ENCODE measurements around the gene CLCA1.

Gene CLCA1

GRCh38 chr1:86503406-86504136 lies 34.8 kb downstream of the CLCA1 start:
- no peak for DNase-seq (ENCODE audit: low spot score)

- no peak for DNase-seq (ENCODE audit: low spot score)
These were observed 35.4 kb downstream of the CLCA1 start for GRCh38 chr1:86504137-86504479.

- DNase-seq (ENCODE audit: low spot score) = no peak
These were observed 36.3 kb downstream of the CLCA1 start for GRCh38 chr1:86504895-86505563.

GRCh38 chr1:86505564-86505902 lies 36.8 kb downstream of the CLCA1 start:
- no peak for DNase-seq (ENCODE audit: low spot score)

- no peak for DNase-seq (ENCODE audit: low spot score)
These were observed 39.3 kb downstream of the CLCA1 start for GRCh38 chr1:86507935-86508582.

GRCh38 chr1:86508583-86508969 lies 39.8 kb downstream of the CLCA1 start:
- no peak for DNase-seq (ENCODE audit: low spot score)

- DNase-seq (ENCODE audit: low spot score) = no peak
These were observed 46.9 kb downstream of the CLCA1 start for GRCh38 chr1:86515597-86515996.

- no peak for DNase-seq (ENCODE audit: low spot score)
These were observed 47.6 kb downstream of the CLCA1 start for GRCh38 chr1:86516335-86516734.

GRCh38 chr1:86517336-86517735 lies 48.6 kb downstream of the CLCA1 start:
- no peak for DNase-seq (ENCODE audit: low spot score)

GRCh38 chr1:86520789-86521521 lies 52.2 kb downstream of the CLCA1 start:
- DNase-seq (ENCODE audit: low spot score) = no peak

- no peak for DNase-seq (ENCODE audit: low spot score)
These were observed 52.8 kb downstream of the CLCA1 start for GRCh38 chr1:86521522-86521891.

- DNase-seq (ENCODE audit: low spot score) = no peak
These were observed 53.5 kb downstream of the CLCA1 start for GRCh38 chr1:86522240-86522639.

GRCh38 chr1:86523670-86524354 lies 55.1 kb downstream of the CLCA1 start:
- DNase-seq (ENCODE audit: low spot score) = no peak

- no peak for DNase-seq (ENCODE audit: low spot score)
These were observed 58.6 kb downstream of the CLCA1 start for GRCh38 chr1:86527306-86527705.

- DNase-seq (ENCODE audit: low spot score) = no peak
These were observed 61.6 kb downstream of the CLCA1 start for GRCh38 chr1:86530211-86530845.

GRCh38 chr1:86537928-86538695 lies 69.4 kb downstream of the CLCA1 start:
- DNase-seq (ENCODE audit: low spot score) = no peak

- no peak for DNase-seq (ENCODE audit: low spot score)
These were observed 70.0 kb downstream of the CLCA1 start for GRCh38 chr1:86538775-86539174.

GRCh38 chr1:86541859-86542258 lies 73.1 kb downstream of the CLCA1 start:
- no peak for DNase-seq (ENCODE audit: low spot score)

- no peak for DNase-seq (ENCODE audit: low spot score)
These were observed 73.9 kb downstream of the CLCA1 start for GRCh38 chr1:86542631-86543030.

- no peak for DNase-seq (ENCODE audit: low spot score)
These were observed 78.1 kb downstream of the CLCA1 start, which contains the start of gene CLCA4 for GRCh38 chr1:86546787-86547221. CLCA4 (plus strand) TSS chr1:86547078; CDS start chr1:86547120, 42 bp downstream.

- no peak for DNase-seq (ENCODE audit: low spot score)
These were observed 80.1 kb downstream of the CLCA1 start for GRCh38 chr1:86548839-86549238.

Measured in hematopoietic multipotent progenitor cell treated with erythropoietin and hydrocortisone succinate and interleukin-3 and kit ligand, for 15 days (in vitro differentiated cells).